ENCODE data around the gene TGFBRAP1.

GRCh38 chr2:105269426-105269825 lies 60.1 kb downstream of the TGFBRAP1 start:
- TF ChIP-seq CTCF (conservative IDR thresholded peaks at IDR 0.05; ENCODE audit: low read depth, low read length) (no peak), EZH2 (IDR thresholded peaks at IDR 0.05; ENCODE audit: borderline replicate concordance, low read depth, low read length, poor library complexity, severe bottlenecking) (no peak)
